AG10803 (cell line): ENCODE measurements around the gene DAPK1.

Experiments
- DNase-seq: peaks from one replicate; pipeline ENCODE4 v3.0.0; 2010; ENCODE audit warnings: low read depth
- H3K4me3 ChIP-seq: 2 replicates; pipeline ENCODE4 v1.5.1; 2011; ENCODE audit warnings: mild to moderate bottlenecking, low read length, control low read depth
- CTCF ChIP-seq: conservative IDR thresholded peaks from 2 replicates; pipeline ENCODE4 v1.5.1; 2011; ENCODE audit warnings: mild to moderate bottlenecking, low read length, control low read depth, inconsistent platforms

The DAPK1 gene

GRCh38 chr9:87640385-87640795 is 142.7 kb downstream of the DAPK1 start:
- DNase-seq: peak; percentile 9
- H3K4me3 ChIP-seq: no peak overlapping the region
- TF ChIP-seq CTCF: no peak

GRCh38 chr9:87641067-87641466 is 143.4 kb downstream of the DAPK1 start:
- H3K4me3 ChIP-seq: no peak overlapping the region
- no peak for TF ChIP-seq CTCF
- DNase-seq: no peak

- DNase-seq: no peak
- no peak overlapping the region for H3K4me3 ChIP-seq
- no peak for TF ChIP-seq CTCF
Observed at GRCh38 chr9:87642330-87643106, 144.9 kb downstream of the DAPK1 start.

GRCh38 chr9:87643107-87643650 is 145.5 kb downstream of the DAPK1 start:
- H3K4me3 ChIP-seq: no peak overlapping the region
- no peak for TF ChIP-seq CTCF
- no peak for DNase-seq

GRCh38 chr9:87643778-87644570 is 146.3 kb downstream of the DAPK1 start:
- TF ChIP-seq CTCF: no peak
- no peak overlapping the region for H3K4me3 ChIP-seq
- DNase-seq: no peak

GRCh38 chr9:87644659-87645058 is 147.0 kb downstream of the DAPK1 start:
- DNase-seq: no peak
- no peak overlapping the region for H3K4me3 ChIP-seq
- no peak for TF ChIP-seq CTCF
